H9 (cell line): ENCODE results near the gene ST6GALNAC3. TPM values are rescaled to one million over a fixed set of nuclear protein-coding genes. Genes with fewer than 3 reads are reported as not detected.
"Not testable (repeated sequence)": the region's sequence is repeated elsewhere in the genome, so short reads cannot be mapped to it uniquely, and the experiment has no call there.

Source experiments
- DNase-seq: peaks from one replicate; pipeline ENCODE4 v3.0.0-alpha.2; 2017
- H2AFZ ChIP-seq: one replicate; pipeline ENCODE4 v1.6.1; 2013; ENCODE audit warnings: mild to moderate bottlenecking, low read length, control low read depth, moderate library complexity
- H2AK5ac ChIP-seq: 2 replicates; pipeline ENCODE4 v1.6.1; 2013; ENCODE audit warnings: low read length, control low read depth, mixed read lengths; ENCODE audit not compliant: insufficient read length
- H2BK120ac ChIP-seq: one replicate; pipeline ENCODE4 v1.6.1; 2013; ENCODE audit warnings: low read depth, mild to moderate bottlenecking, low read length, control low read depth, inconsistent platforms; ENCODE audit not compliant: poor library complexity, severe bottlenecking
- H2BK12ac ChIP-seq: 2 replicates; pipeline ENCODE4 v1.6.1; 2013; ENCODE audit warnings: low read length, control low read depth, mixed read lengths, low read depth; ENCODE audit not compliant: insufficient read length
- H2BK15ac ChIP-seq: 2 replicates; pipeline ENCODE4 v1.6.1; 2013; ENCODE audit warnings: low read depth, low read length, control low read depth
- H2BK20ac ChIP-seq: one replicate; pipeline ENCODE4 v1.6.1; 2013; ENCODE audit warnings: low read depth, mild to moderate bottlenecking, low read length, control low read depth, inconsistent platforms; ENCODE audit not compliant: poor library complexity, severe bottlenecking
- H2BK5ac ChIP-seq: 2 replicates; pipeline ENCODE4 v1.6.1; 2013; ENCODE audit warnings: low read length, control low read depth, mixed read lengths; ENCODE audit not compliant: insufficient read length
- H3K14ac ChIP-seq: 2 replicates; pipeline ENCODE4 v1.6.1; 2013; ENCODE audit warnings: low read length, control low read depth; ENCODE audit not compliant: insufficient read depth
- H3K18ac ChIP-seq: 2 replicates; pipeline ENCODE4 v1.6.1; 2013; ENCODE audit warnings: low read depth, mild to moderate bottlenecking, mixed read lengths, low read length, control low read depth; ENCODE audit not compliant: insufficient read length
- H3K23ac ChIP-seq: 2 replicates; pipeline ENCODE4 v1.6.1; 2013; ENCODE audit warnings: low read length, control low read depth, mixed read lengths, low read depth; ENCODE audit not compliant: insufficient read length
- H3K23me2 ChIP-seq: 2 replicates; pipeline ENCODE4 v1.6.1; 2013; ENCODE audit warnings: low read depth, mild to moderate bottlenecking, mixed read lengths, low read length, control low read depth; ENCODE audit not compliant: insufficient read length, poor library complexity, severe bottlenecking
- H3K27ac ChIP-seq: 2 replicates; pipeline ENCODE4 v1.5.1; 2013; ENCODE audit warnings: low read length, control low read depth, mixed read lengths, low read depth; ENCODE audit not compliant: insufficient read length
- H3K27me3 ChIP-seq: 2 replicates; pipeline ENCODE4 v1.6.1; 2013; ENCODE audit warnings: low read length, control low read depth, inconsistent platforms; ENCODE audit not compliant: insufficient read depth
- H3K4ac ChIP-seq: 2 replicates; pipeline ENCODE4 v1.6.1; 2013; ENCODE audit warnings: low read depth, mild to moderate bottlenecking, control low read depth, inconsistent platforms, low read length, moderate library complexity
- H3K4me1 ChIP-seq: 2 replicates; pipeline ENCODE4 v1.6.1; 2013; ENCODE audit warnings: low read length, control low read depth, inconsistent platforms; ENCODE audit not compliant: insufficient read depth
- H3K4me2 ChIP-seq: 2 replicates; pipeline ENCODE4 v1.6.1; 2013; ENCODE audit warnings: low read length, control low read depth, mixed read lengths; ENCODE audit not compliant: insufficient read length, insufficient read depth
- H3K56ac ChIP-seq: 2 replicates; pipeline ENCODE4 v1.6.1; 2013; ENCODE audit warnings: low read depth, mild to moderate bottlenecking, mixed read lengths, low read length, control low read depth; ENCODE audit not compliant: insufficient read length
- H3K79me1 ChIP-seq: 2 replicates; pipeline ENCODE4 v1.6.1; 2013; ENCODE audit warnings: low read depth, mild to moderate bottlenecking, moderate library complexity, low read length, control low read depth, inconsistent platforms; ENCODE audit not compliant: insufficient read depth, poor library complexity, severe bottlenecking
- H3K79me2 ChIP-seq: 2 replicates; pipeline ENCODE4 v1.6.1; 2013; ENCODE audit warnings: low read length, control low read depth, inconsistent platforms; ENCODE audit not compliant: insufficient read depth
- H3K9ac ChIP-seq: 2 replicates; pipeline ENCODE4 v1.6.1; 2013; ENCODE audit warnings: low read length, control low read depth, mixed read lengths; ENCODE audit not compliant: insufficient read length; ENCODE audit errors: extremely low read depth
- H3K9me3 ChIP-seq: one replicate; pipeline ENCODE4 v1.6.1; 2013; ENCODE audit warnings: low read depth, low read length, inconsistent platforms; ENCODE audit not compliant: control insufficient read depth
- H3T11ph ChIP-seq: one replicate; pipeline ENCODE4 v1.6.1; 2013; ENCODE audit warnings: mild to moderate bottlenecking, low read length, control low read depth, inconsistent platforms
- H4K20me1 ChIP-seq: one replicate; pipeline ENCODE4 v1.6.1; 2013; ENCODE audit not compliant: control insufficient read depth, insufficient read length, insufficient read depth
- H4K5ac ChIP-seq: 2 replicates; pipeline ENCODE4 v1.6.1; 2013; ENCODE audit warnings: low read depth, mild to moderate bottlenecking, mixed read lengths, low read length, control low read depth; ENCODE audit not compliant: insufficient read length
- H4K8ac ChIP-seq: replicated peaks from 2 replicates; pipeline ENCODE4 v1.6.1; 2013; ENCODE audit warnings: low read length, control low read depth, mixed read lengths, low read depth; ENCODE audit not compliant: insufficient read length
- H4K91ac ChIP-seq: 2 replicates; pipeline ENCODE4 v1.6.1; 2013; ENCODE audit warnings: low read depth, mild to moderate bottlenecking, moderate library complexity, mixed read lengths, low read length, control low read depth; ENCODE audit not compliant: insufficient read length
- H3K27ac Mint-ChIP-seq, 3 experiments: 2 replicates in 2 of 3; 3 replicates in 1 of 3; pipeline ENCODE4 v1.8.0; 2020 to 2021; ENCODE audit warnings: mixed read lengths in 3 of 3, mild to moderate bottlenecking in 1 of 3, moderate library complexity in 1 of 3
- H3K27me3 Mint-ChIP-seq: 2 replicates; pipeline ENCODE4 v1.8.0; 2021; ENCODE audit warnings: low read depth, mild to moderate bottlenecking, moderate library complexity, mixed read lengths
- H3K36me3 Mint-ChIP-seq, 3 experiments: 2 replicates in 2 of 3; 3 replicates in 1 of 3; pipeline ENCODE4 v1.8.0; 2020 to 2021; ENCODE audit warnings: low read depth in 3 of 3, mixed read lengths in 3 of 3; ENCODE audit not compliant: insufficient read depth in 1 of 3
- H3K4me1 Mint-ChIP-seq, 2 experiments: 2 replicates each; pipeline ENCODE4 v1.8.0; 2020; ENCODE audit warnings: mixed read lengths in 2 of 2
- H3K4me3 Mint-ChIP-seq, 2 experiments: 2 replicates in 1 of 2; 3 replicates in 1 of 2; pipeline ENCODE4 v1.8.0; 2020 to 2021; ENCODE audit warnings: mild to moderate bottlenecking in 2 of 2, mixed read lengths in 2 of 2, moderate library complexity in 1 of 2
- H3K9me3 Mint-ChIP-seq, 2 experiments: 2 replicates in 1 of 2; 3 replicates in 1 of 2; pipeline ENCODE4 v1.8.0; 2020; ENCODE audit warnings: mild to moderate bottlenecking in 2 of 2, mixed read lengths in 2 of 2, moderate library complexity in 1 of 2
- WGBS: extraction: QIAGEN DNeasy Blood & Tissue Kit; methylation state at CpG from one replicate; pipeline ENCODE4 v1.1.7; 2013; ENCODE audit warnings: missing lambda C conversion rate, low lambda C conversion rate, mixed read lengths; ENCODE audit not compliant: insufficient read length; ENCODE audit errors: extremely low coverage; 5-methylcytosine and 5-hydroxymethylcytosine counted together
- total RNA-seq: library from RNA; stranded (reverse); gene quantifications from 2 replicates; pipeline ENCODE4 v1.2.1, GENCODE V29; 2021
- TF ChIP-seq, protein P1 (sequence below): fragments of 200-600 bp; sonication (generic); conservative IDR thresholded peaks from 3 replicates; pipeline ENCODE4 v1.8.0; 2021; ENCODE audit warnings: antibody characterized with exemption, mild to moderate bottlenecking

Gene ST6GALNAC3
- total RNA-seq, 1 experiment from 2014 or later: 11.2 TPM

DNA sequence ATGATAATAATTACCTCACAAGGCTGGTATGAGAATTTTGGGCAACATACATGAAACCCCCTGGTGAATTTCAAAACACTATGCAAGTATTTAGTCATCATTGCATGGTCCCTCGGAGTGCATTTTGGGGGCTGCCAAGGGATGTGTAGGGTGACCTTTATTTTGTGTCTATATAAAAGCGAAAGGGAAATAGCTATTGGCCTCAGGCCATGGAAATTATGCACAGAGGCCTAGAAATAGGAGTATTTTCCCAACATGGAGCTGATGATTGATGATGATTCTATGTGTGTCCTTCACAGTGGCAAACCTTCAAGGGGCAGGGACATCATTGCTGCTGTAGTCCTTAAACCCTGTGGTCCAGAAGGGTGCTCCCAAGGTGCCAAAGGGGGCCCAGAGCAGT lies 265.5 kb downstream of the ST6GALNAC3 start:
- DNase-seq: no peak
- H3K9me3 Mint-ChIP-seq: peaks cover 3 to 6% of the 10 kb centered on the region in 2 experiments; a peak in 2 of 5 replicates
- H3K27me3 Mint-ChIP-seq: no peaks in the 10 kb centered on the region
- Histone ChIP-seq H3K79me2 (no peaks in the 10 kb centered on the region), H4K5ac (no peak overlapping the region), H3K9me3 (no peaks in the 10 kb centered on the region), H3K56ac (no peak overlapping the region), H3K18ac (no peak overlapping the region), H4K8ac (no peak overlapping the region), H2AFZ (no peak overlapping the region), H3K23ac (no peak overlapping the region), H3K27me3 (no peaks in the 10 kb centered on the region), H2BK20ac (no peak overlapping the region), H3K9ac (no peak overlapping the region), H3K23me2 (no peaks in the 10 kb centered on the region), H2BK5ac (no peak overlapping the region), H2AK5ac (no peak overlapping the region), H2BK120ac (no peak overlapping the region), H4K20me1 (no peaks in the 10 kb centered on the region), H2BK15ac (no peak overlapping the region), H4K91ac (no peak overlapping the region), H2BK12ac (no peak overlapping the region), H3K4me2 (no peak overlapping the region), H3K14ac (no peak overlapping the region), H3K4ac (no peak overlapping the region), H3K27ac (no peak overlapping the region), H3K79me1 (no peaks in the 10 kb centered on the region), H3K4me1 (no peaks in the 10 kb centered on the region; the same call in 1 of the 2 replicates), H3T11ph (no peak overlapping the region)
- no peak overlapping the region for H3K4me3 Mint-ChIP-seq
- peaks cover 0 to 6% (median 0%) of the 10 kb centered on the region in 3 experiments; a peak in 2 of 7 replicates for H3K36me3 Mint-ChIP-seq
- TF ChIP-seq, protein P1, sequence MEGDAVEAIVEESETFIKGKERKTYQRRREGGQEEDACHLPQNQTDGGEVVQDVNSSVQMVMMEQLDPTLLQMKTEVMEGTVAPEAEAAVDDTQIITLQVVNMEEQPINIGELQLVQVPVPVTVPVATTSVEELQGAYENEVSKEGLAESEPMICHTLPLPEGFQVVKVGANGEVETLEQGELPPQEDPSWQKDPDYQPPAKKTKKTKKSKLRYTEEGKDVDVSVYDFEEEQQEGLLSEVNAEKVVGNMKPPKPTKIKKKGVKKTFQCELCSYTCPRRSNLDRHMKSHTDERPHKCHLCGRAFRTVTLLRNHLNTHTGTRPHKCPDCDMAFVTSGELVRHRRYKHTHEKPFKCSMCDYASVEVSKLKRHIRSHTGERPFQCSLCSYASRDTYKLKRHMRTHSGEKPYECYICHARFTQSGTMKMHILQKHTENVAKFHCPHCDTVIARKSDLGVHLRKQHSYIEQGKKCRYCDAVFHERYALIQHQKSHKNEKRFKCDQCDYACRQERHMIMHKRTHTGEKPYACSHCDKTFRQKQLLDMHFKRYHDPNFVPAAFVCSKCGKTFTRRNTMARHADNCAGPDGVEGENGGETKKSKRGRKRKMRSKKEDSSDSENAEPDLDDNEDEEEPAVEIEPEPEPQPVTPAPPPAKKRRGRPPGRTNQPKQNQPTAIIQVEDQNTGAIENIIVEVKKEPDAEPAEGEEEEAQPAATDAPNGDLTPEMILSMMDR: no peak
- WGBS: no CpG with 5 or more reads among the region's 2 CpGs
- no peak overlapping the region for H3K27ac Mint-ChIP-seq
- peaks cover 8 to 12% of the 10 kb centered on the region in 2 experiments for H3K4me1 Mint-ChIP-seq

DNA sequence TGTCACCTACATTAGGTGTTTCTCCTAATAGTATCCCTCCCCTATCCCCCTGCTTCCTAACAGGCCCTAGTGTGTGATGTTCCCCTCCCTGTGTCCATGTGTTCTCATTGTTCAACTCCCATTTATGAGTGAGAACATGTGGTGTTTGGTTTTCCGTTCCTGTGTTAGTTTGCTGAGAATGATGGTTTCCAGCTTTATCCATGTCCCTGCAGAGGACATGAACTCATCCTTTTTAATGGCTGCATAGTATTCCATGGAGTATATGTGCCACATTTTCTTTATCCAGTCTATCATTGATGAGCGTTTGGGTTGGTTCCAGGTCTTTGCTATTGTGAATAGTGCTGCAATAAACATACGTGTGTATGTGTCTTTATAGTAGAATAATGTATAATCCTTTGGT lies 267.3 kb downstream of the ST6GALNAC3 start:
- not testable (repeated sequence) for H2BK12ac ChIP-seq, H3K4me1 Mint-ChIP-seq, H2BK20ac ChIP-seq, H2AK5ac ChIP-seq, H2BK5ac ChIP-seq, H4K8ac ChIP-seq, H2BK15ac ChIP-seq, H3K27me3 Mint-ChIP-seq, H3K4me3 Mint-ChIP-seq, H3K27ac ChIP-seq, H3K9ac ChIP-seq, H4K20me1 ChIP-seq, H3K18ac ChIP-seq, H3K23me2 ChIP-seq, H3K79me1 ChIP-seq, H3K27me3 ChIP-seq, H3K27ac Mint-ChIP-seq, H3K9me3 Mint-ChIP-seq, H2BK120ac ChIP-seq, H4K5ac ChIP-seq, H3K4ac ChIP-seq, DNase-seq, H3K79me2 ChIP-seq, H4K91ac ChIP-seq, H3K4me1 ChIP-seq, H3K9me3 ChIP-seq, H3K56ac ChIP-seq, H2AFZ ChIP-seq, H3K23ac ChIP-seq, H3K4me2 ChIP-seq, H3K36me3 Mint-ChIP-seq, H3T11ph ChIP-seq, H3K14ac ChIP-seq
- no CpG with 5 or more reads among the region's 3 CpGs for WGBS
